HL-60 (cell line): ENCODE results near the gene CDH22.

Source experiments
- GABPA ChIP-seq: IDR thresholded peaks from 2 replicates; pipeline ENCODE4 v1.6.1; 2012; ENCODE audit warnings: low read depth
- SPI1 ChIP-seq: IDR thresholded peaks from 2 replicates; pipeline ENCODE4 v1.6.1; 2012; ENCODE audit warnings: low read depth, mild to moderate bottlenecking, borderline replicate concordance
- TF ChIP-seq, protein P1 (sequence below): IDR thresholded peaks from one replicate; pipeline ENCODE4 v1.5.1; 2011; ENCODE audit warnings: low read length, control low read depth, inconsistent platforms; ENCODE audit not compliant: insufficient read depth
- TF ChIP-seq, protein P2 (sequence below): IDR thresholded peaks from 2 replicates; pipeline ENCODE4 v1.6.1; 2012; ENCODE audit warnings: low read depth; ENCODE audit not compliant: insufficient replicate concordance

DNA sequence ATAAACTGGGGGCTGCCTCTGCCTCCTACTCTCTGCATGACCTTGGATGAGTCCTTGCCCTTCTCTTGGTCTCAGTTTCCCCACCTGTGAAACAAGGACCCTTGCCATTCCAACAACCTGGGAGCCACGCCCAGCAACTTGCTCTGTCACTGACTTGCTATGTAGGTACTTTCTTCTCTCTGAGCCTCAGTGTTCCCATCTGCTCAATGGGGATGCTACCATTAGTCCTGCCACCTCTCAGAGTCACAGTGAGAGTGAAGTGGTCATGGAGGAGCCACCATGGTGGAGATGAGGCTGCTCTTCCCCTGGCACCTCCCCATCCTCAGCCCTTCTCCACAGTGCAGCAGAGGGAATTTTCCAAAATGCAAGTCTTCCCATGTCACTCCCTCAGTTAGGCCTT is 70.6 kb downstream of the CDH22 start:
- TF ChIP-seq, protein P1, sequence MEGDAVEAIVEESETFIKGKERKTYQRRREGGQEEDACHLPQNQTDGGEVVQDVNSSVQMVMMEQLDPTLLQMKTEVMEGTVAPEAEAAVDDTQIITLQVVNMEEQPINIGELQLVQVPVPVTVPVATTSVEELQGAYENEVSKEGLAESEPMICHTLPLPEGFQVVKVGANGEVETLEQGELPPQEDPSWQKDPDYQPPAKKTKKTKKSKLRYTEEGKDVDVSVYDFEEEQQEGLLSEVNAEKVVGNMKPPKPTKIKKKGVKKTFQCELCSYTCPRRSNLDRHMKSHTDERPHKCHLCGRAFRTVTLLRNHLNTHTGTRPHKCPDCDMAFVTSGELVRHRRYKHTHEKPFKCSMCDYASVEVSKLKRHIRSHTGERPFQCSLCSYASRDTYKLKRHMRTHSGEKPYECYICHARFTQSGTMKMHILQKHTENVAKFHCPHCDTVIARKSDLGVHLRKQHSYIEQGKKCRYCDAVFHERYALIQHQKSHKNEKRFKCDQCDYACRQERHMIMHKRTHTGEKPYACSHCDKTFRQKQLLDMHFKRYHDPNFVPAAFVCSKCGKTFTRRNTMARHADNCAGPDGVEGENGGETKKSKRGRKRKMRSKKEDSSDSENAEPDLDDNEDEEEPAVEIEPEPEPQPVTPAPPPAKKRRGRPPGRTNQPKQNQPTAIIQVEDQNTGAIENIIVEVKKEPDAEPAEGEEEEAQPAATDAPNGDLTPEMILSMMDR, result no peak
- TF ChIP-seq GABPA, result no peak
- TF ChIP-seq, protein P2, sequence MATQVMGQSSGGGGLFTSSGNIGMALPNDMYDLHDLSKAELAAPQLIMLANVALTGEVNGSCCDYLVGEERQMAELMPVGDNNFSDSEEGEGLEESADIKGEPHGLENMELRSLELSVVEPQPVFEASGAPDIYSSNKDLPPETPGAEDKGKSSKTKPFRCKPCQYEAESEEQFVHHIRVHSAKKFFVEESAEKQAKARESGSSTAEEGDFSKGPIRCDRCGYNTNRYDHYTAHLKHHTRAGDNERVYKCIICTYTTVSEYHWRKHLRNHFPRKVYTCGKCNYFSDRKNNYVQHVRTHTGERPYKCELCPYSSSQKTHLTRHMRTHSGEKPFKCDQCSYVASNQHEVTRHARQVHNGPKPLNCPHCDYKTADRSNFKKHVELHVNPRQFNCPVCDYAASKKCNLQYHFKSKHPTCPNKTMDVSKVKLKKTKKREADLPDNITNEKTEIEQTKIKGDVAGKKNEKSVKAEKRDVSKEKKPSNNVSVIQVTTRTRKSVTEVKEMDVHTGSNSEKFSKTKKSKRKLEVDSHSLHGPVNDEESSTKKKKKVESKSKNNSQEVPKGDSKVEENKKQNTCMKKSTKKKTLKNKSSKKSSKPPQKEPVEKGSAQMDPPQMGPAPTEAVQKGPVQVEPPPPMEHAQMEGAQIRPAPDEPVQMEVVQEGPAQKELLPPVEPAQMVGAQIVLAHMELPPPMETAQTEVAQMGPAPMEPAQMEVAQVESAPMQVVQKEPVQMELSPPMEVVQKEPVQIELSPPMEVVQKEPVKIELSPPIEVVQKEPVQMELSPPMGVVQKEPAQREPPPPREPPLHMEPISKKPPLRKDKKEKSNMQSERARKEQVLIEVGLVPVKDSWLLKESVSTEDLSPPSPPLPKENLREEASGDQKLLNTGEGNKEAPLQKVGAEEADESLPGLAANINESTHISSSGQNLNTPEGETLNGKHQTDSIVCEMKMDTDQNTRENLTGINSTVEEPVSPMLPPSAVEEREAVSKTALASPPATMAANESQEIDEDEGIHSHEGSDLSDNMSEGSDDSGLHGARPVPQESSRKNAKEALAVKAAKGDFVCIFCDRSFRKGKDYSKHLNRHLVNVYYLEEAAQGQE, result no peak
- TF ChIP-seq SPI1, result no peak
